Panc1 (cell line): Measurements from ENCODE around the gene MOCS2.

Experiments used
- CTCF ChIP-seq: fragments of 450-650 bp; IDR thresholded peaks from 2 replicates; pipeline ENCODE4 v1.5.1; 2017; ENCODE audit warnings: mild to moderate bottlenecking
- POLR2AphosphoS5 ChIP-seq: IDR thresholded peaks from 2 replicates; pipeline ENCODE4 v1.6.1; 2012; ENCODE audit warnings: mild to moderate bottlenecking, low read depth, low read length, moderate library complexity

DNA sequence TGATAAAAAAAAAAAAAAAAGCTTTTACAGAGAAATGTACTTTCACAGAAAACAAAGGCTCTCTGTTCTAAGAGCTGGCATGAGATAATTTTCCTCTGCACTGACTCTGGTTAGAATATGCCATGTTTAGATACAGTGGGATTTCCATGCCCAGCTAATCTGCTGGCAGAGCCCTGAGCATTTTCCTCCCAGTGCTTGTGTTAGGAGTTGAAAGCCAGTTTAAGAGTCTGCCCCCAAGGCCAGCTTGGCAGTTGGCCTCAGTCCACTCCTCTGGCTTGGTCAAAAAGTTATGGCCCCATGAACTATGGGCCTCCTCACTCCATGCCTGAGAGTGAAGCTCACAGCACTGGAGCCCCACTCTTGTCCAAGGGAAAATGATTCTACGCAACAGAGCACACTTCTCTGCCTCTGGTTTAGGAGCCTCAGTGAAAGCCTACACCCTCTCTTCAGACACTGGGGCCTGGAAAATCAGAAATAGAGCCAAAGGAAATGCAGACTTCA, 21.9 kb downstream of the MOCS2 start:
- TF ChIP-seq CTCF: no peak
- no peak for TF ChIP-seq POLR2AphosphoS5
